ENCODE measurements around the gene SREBF1.

The SREBF1 gene

DNA sequence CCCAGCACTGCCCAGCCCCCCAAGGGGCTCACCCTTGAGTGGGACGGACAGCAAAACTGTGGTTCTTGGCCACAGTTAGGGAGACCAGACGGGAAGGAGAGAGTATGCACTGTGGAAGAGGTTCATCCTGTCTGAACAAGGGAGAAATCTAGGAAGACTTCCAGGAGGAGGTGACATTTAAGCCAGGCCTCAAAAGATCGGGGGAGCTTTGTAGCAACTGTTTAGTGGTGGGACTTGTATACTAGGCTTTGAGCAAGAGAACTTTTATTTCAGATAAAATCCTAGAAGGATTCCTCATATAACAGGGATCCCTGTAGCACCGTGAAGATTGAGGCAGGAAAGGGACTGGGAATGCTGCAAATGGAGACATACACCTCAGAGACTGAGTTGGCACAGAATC, 30.8 kb downstream of the SREBF1 start:
- Histone ChIP-seq H3K9ac (ENCODE audit: low read depth in 1 of 2, low read length in 2 of 2) (no peak overlapping the region), H3K9me3 (ENCODE audit: control insufficient read depth in 2 of 2, low read length in 2 of 2) (no peaks in the 10 kb centered on the region), H3K36me3 (ENCODE audit: control insufficient read depth in 2 of 2, insufficient read depth in 2 of 2, low read length in 2 of 2) (peaks cover 5 to 23% of the 10 kb centered on the region in 2 donors), H3K27ac (ENCODE audit: low read depth in 2 of 2, low read length in 2 of 2) (no peak overlapping the region), H3K4me1 (ENCODE audit: control insufficient read depth in 2 of 2, insufficient read depth in 2 of 2, low read length in 2 of 2) (peaks cover 0 to 3% of the 10 kb centered on the region in 2 donors), H3K27me3 (ENCODE audit: control insufficient read depth in 2 of 2, insufficient read depth in 2 of 2, low read length in 2 of 2) (no peaks in the 10 kb centered on the region), H3K4me3 (ENCODE audit: low read length in 2 of 2) (no peak overlapping the region)

DNA sequence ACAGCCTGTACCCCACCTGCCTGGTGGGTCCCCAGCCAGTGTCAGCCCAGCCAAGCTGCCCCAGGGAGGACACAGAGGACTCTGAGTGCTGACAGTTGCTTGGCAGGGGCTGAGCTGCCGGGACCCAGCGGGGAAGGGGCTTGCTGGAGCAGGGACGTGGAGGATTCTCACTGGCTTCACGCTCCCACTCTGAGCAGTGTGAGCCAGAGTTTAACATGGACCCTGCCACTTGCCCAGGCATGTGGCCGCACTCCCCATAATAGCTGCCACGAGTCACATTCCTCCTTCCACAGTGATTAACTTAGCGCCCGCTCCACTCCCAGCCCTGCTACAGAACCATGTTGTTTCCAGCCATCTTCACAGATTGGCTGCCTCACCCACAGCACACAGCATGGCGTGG, 31.2 kb downstream of the SREBF1 start:
- peaks cover 5 to 18% of the 10 kb centered on the region in 2 donors for H3K36me3 ChIP-seq (ENCODE audit: control insufficient read depth in 2 of 2, insufficient read depth in 2 of 2, low read length in 2 of 2)
- no peaks in the 10 kb centered on the region for H3K4me1 ChIP-seq (ENCODE audit: control insufficient read depth in 2 of 2, insufficient read depth in 2 of 2, low read length in 2 of 2)
- H3K9ac ChIP-seq (ENCODE audit: low read depth in 1 of 2, low read length in 2 of 2), result no peak overlapping the region
- H3K4me3 ChIP-seq (ENCODE audit: low read length in 2 of 2), result no peak overlapping the region
- H3K27me3 ChIP-seq (ENCODE audit: control insufficient read depth in 2 of 2, insufficient read depth in 2 of 2, low read length in 2 of 2), result no peaks in the 10 kb centered on the region
- no peaks in the 10 kb centered on the region for H3K9me3 ChIP-seq (ENCODE audit: control insufficient read depth in 2 of 2, low read length in 2 of 2)
- H3K27ac ChIP-seq (ENCODE audit: low read depth in 2 of 2, low read length in 2 of 2), result no peak overlapping the region

DNA sequence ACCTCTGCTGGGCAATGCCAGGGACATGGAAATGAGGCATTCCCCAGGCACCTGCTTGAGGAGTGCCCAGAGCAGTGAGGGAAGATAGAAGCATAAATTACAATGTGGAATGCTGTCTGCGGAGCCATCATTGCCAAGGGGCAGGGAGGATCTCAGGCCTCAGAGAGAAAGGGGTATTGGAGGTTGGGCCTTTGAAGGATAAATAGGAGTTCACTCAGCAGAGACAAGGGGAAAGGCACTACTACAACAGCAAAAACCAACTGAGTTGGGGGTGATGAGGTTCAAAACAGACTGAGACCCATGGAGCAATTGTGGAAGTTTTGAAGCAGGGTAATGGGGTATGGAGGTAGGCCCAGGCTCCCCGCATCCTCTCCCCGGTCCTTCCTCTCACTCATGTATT, 32.8 kb downstream of the SREBF1 start:
- no peak overlapping the region for H3K9ac ChIP-seq (ENCODE audit: low read depth in 1 of 2, low read length in 2 of 2)

DNA sequence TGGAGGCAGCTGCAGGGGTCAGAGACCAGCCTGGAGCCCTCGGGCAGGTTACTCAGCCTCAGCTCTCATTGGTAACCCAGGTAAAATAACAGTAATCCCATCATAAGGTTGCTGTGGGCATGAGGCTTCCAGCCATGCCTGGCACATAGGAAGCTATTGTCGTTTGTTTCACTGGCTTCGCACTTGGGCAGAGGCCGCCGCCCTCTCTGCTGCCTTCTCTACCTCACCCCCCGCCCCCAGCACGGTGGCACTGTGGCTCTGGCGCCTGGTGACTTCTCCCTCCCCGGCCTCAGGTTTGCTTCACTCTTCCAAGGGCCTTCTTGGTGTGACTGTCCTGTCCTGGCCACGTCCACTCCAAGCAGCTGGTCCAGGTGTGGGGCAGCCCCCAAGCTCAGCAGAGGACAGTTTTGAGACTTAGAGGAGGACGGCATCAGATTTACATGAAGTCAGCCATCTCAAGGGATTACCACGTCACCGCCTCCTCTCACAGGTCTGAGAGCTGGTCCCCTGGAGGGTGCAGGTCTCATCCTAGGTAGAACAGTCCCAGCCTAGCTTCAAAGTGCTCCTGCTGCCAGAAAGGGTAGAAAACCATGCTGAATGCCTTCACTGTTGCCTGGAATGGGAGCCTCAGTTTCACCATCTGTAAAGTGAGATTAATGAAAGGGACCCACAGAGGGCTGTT, 34.8 kb downstream of the SREBF1 start:
- H3K4me3 ChIP-seq (ENCODE audit: low read length in 2 of 2), result no peak overlapping the region
- no peak overlapping the region for H3K9ac ChIP-seq (ENCODE audit: low read depth in 1 of 2, low read length in 2 of 2)
- no peaks in the 10 kb centered on the region for H3K27me3 ChIP-seq (ENCODE audit: control insufficient read depth in 2 of 2, insufficient read depth in 2 of 2, low read length in 2 of 2)
- H3K4me1 ChIP-seq (ENCODE audit: control insufficient read depth in 2 of 2, insufficient read depth in 2 of 2, low read length in 2 of 2), result no peaks in the 10 kb centered on the region
- peaks cover 11 to 20% of the 10 kb centered on the region in 2 donors for H3K36me3 ChIP-seq (ENCODE audit: control insufficient read depth in 2 of 2, insufficient read depth in 2 of 2, low read length in 2 of 2)
- H3K9me3 ChIP-seq (ENCODE audit: control insufficient read depth in 2 of 2, low read length in 2 of 2), result no peaks in the 10 kb centered on the region
- no peak overlapping the region for H3K27ac ChIP-seq (ENCODE audit: low read depth in 2 of 2, low read length in 2 of 2)

More for the DNA sequence above, 32.8 kb downstream of the SREBF1 start:
- H3K4me3 ChIP-seq (ENCODE audit: low read length in 2 of 2), result no peak overlapping the region
- no peaks in the 10 kb centered on the region for H3K9me3 ChIP-seq (ENCODE audit: control insufficient read depth in 2 of 2, low read length in 2 of 2)
- H3K27ac ChIP-seq (ENCODE audit: low read depth in 2 of 2, low read length in 2 of 2), result no peak overlapping the region
- no peaks in the 10 kb centered on the region for H3K4me1 ChIP-seq (ENCODE audit: control insufficient read depth in 2 of 2, insufficient read depth in 2 of 2, low read length in 2 of 2)
- H3K27me3 ChIP-seq (ENCODE audit: control insufficient read depth in 2 of 2, insufficient read depth in 2 of 2, low read length in 2 of 2), result no peaks in the 10 kb centered on the region
- H3K36me3 ChIP-seq (ENCODE audit: control insufficient read depth in 2 of 2, insufficient read depth in 2 of 2, low read length in 2 of 2), result peaks cover 5 to 16% of the 10 kb centered on the region in 2 donors

DNA sequence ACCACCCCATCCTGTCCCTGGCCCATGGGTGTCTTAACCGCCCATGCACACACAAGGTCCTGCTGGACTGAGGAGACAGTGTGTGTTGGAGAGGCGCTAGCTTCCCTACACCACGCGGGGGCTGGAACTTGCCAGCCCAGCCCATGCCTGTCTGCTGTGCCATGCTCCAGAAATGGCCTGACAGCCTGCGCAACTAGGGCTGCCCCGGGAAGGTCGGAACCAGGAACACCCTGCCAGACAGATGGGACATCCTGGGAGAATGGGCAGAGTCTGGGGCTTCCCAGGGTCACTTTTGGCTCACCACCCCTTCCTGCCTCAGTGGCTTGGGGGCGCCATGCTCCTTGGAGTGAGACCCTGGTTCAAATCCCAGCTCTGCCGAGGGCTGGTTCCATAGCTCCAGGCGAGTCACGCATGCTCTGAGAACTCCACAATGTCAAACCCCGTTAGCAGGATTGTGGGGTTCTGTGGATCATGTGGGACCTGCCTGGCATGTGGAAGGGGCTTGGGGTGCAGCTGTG, 36.2 kb downstream of the SREBF1 start:
- Histone ChIP-seq H3K36me3 (ENCODE audit: control insufficient read depth in 2 of 2, insufficient read depth in 2 of 2, low read length in 2 of 2) (peaks cover 12 to 14% of the 10 kb centered on the region in 2 donors), H3K4me1 (ENCODE audit: control insufficient read depth in 2 of 2, insufficient read depth in 2 of 2, low read length in 2 of 2) (no peaks in the 10 kb centered on the region), H3K4me3 (ENCODE audit: low read length in 2 of 2) (no peak overlapping the region), H3K27ac (ENCODE audit: low read depth in 2 of 2, low read length in 2 of 2) (no peak overlapping the region), H3K9me3 (ENCODE audit: control insufficient read depth in 2 of 2, low read length in 2 of 2) (no peaks in the 10 kb centered on the region), H3K9ac (ENCODE audit: low read depth in 1 of 2, low read length in 2 of 2) (no peak overlapping the region), H3K27me3 (ENCODE audit: control insufficient read depth in 2 of 2, insufficient read depth in 2 of 2, low read length in 2 of 2) (no peaks in the 10 kb centered on the region)

DNA sequence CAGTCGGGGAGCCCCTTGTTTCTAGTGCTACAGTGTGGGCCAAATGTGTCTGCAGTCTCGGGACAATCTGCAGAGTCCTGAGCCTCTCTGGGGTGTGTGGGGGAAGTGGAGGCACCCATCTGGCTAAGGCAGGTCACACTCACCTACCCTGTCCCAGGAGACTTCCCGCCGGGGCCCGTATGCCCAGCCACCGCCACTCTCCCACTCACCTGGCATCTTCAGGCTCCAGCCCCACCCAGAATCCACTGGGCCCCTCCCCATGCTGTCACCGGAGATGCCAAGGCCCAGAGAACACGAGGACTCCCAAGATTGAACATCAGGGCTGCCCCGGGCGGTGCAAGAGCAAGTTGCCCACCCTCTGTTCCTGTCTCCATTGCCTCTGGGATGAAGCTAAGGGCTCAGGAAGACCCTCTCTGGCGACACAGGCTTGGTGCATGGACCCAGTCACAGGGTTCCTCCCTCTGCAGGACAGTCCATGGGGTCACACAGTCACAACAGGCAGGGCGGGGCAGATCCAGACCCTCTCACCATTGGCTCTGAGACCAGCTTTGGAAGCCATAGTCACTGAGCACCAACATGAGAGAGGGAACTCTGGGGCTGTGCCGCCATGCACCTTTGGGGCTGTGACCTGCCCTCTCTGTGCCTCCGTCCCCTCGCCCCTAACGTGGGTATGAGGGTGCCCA, 38.1 kb downstream of the SREBF1 start:
- H3K9me3 ChIP-seq (ENCODE audit: control insufficient read depth in 2 of 2, low read length in 2 of 2), result no peaks in the 10 kb centered on the region
- no peaks in the 10 kb centered on the region for H3K27me3 ChIP-seq (ENCODE audit: control insufficient read depth in 2 of 2, insufficient read depth in 2 of 2, low read length in 2 of 2)
- H3K27ac ChIP-seq (ENCODE audit: low read depth in 2 of 2, low read length in 2 of 2), result no peak overlapping the region
- H3K4me1 ChIP-seq (ENCODE audit: control insufficient read depth in 2 of 2, insufficient read depth in 2 of 2, low read length in 2 of 2), result no peaks in the 10 kb centered on the region
- H3K9ac ChIP-seq (ENCODE audit: low read depth in 1 of 2, low read length in 2 of 2), result no peak overlapping the region
- no peak overlapping the region for H3K4me3 ChIP-seq (ENCODE audit: low read length in 2 of 2)
- peaks cover 17 to 26% of the 10 kb centered on the region in 2 donors for H3K36me3 ChIP-seq (ENCODE audit: control insufficient read depth in 2 of 2, insufficient read depth in 2 of 2, low read length in 2 of 2)

DNA sequence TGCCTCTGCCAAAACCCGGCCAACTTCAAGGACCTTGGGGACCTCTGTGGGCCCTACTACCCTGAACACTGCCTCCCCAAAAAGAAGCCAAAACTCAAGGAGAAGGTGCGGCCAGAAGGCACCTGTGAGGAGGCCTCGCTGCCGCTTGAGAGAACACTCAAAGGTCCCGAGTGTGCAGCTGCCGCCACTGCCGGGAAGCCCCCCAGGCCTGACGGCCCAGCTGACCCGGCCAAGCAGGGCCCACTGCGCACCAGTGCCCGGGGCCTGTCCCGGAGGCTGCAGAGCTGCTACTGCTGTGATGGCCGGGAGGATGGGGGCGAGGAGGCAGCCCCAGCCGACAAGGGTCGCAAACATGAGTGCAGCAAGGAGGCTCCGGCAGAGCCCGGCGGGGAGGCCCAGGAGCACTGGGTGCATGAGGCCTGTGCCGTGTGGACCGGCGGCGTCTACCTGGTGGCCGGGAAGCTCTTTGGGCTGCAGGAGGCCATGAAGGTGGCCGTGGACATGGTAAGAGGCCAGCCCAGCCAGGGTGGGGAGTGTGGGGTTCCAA, 38.7 kb downstream of the SREBF1 start:
- peaks cover 14 to 23% of the 10 kb centered on the region in 2 donors for H3K36me3 ChIP-seq (ENCODE audit: control insufficient read depth in 2 of 2, insufficient read depth in 2 of 2, low read length in 2 of 2)
- no peaks in the 10 kb centered on the region for H3K27me3 ChIP-seq (ENCODE audit: control insufficient read depth in 2 of 2, insufficient read depth in 2 of 2, low read length in 2 of 2)
- H3K9me3 ChIP-seq (ENCODE audit: control insufficient read depth in 2 of 2, low read length in 2 of 2), result no peaks in the 10 kb centered on the region
- no peak overlapping the region for H3K9ac ChIP-seq (ENCODE audit: low read depth in 1 of 2, low read length in 2 of 2)
- peaks cover 0 to 1% of the 10 kb centered on the region in 2 donors for H3K4me1 ChIP-seq (ENCODE audit: control insufficient read depth in 2 of 2, insufficient read depth in 2 of 2, low read length in 2 of 2)
- no peak overlapping the region for H3K4me3 ChIP-seq (ENCODE audit: low read length in 2 of 2)
- H3K27ac ChIP-seq (ENCODE audit: low read depth in 2 of 2, low read length in 2 of 2), result no peak overlapping the region

DNA sequence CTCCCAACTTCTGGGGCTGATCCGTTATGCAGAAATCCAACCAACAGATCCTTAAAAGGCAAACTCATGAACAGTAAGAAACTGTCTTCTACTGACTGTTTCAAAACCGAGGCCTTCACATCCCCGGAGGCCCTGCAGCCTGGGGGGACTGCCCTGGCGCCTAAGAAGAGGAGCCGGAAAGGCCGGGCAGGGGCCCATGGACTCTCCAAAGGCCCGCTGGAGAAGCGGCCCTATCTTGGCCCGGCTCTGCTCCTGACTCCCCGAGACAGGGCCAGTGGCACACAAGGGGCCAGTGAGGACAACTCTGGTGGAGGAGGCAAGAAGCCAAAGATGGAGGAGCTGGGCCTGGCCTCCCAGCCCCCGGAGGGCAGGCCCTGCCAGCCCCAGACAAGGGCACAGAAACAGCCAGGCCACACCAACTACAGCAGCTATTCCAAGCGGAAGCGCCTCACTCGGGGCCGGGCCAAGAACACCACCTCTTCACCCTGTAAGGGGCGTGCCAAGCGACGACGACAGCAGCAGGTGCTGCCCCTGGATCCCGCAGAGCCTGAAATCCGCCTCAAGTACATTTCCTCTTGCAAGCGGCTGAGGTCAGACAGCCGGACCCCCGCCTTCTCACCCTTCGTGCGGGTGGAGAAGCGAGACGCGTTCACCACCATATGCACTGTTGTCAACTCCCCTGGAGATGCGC, 39.5 kb downstream of the SREBF1 start:
- Histone ChIP-seq H3K9me3 (ENCODE audit: control insufficient read depth in 2 of 2, low read length in 2 of 2) (no peaks in the 10 kb centered on the region), H3K27ac (ENCODE audit: low read depth in 2 of 2, low read length in 2 of 2) (no peak overlapping the region), H3K4me3 (ENCODE audit: low read length in 2 of 2) (no peak overlapping the region), H3K27me3 (ENCODE audit: control insufficient read depth in 2 of 2, insufficient read depth in 2 of 2, low read length in 2 of 2) (no peaks in the 10 kb centered on the region), H3K36me3 (ENCODE audit: control insufficient read depth in 2 of 2, insufficient read depth in 2 of 2, low read length in 2 of 2) (peaks cover 14 to 23% of the 10 kb centered on the region in 2 donors), H3K9ac (ENCODE audit: low read depth in 1 of 2, low read length in 2 of 2) (no peak overlapping the region), H3K4me1 (ENCODE audit: control insufficient read depth in 2 of 2, insufficient read depth in 2 of 2, low read length in 2 of 2) (peaks cover under 1 to 5% of the 10 kb centered on the region in 2 donors)

DNA sequence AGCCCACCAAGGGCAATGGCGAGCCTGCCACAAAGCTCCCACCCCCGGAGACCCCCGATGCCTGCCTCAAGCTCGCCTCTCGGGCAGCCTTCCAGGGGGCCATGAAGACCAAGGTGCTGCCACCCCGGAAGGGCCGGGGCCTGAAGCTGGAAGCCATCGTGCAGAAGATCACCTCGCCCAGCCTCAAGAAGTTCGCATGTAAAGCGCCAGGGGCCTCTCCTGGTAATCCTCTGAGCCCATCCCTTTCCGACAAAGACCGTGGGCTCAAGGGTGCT, 40.1 kb downstream of the SREBF1 start:
- Histone ChIP-seq H3K4me1 (ENCODE audit: control insufficient read depth in 2 of 2, insufficient read depth in 2 of 2, low read length in 2 of 2) (peaks cover 6 to 9% of the 10 kb centered on the region in 2 donors), H3K36me3 (ENCODE audit: control insufficient read depth in 2 of 2, insufficient read depth in 2 of 2, low read length in 2 of 2) (peaks cover 14 to 23% of the 10 kb centered on the region in 2 donors), H3K9ac (ENCODE audit: low read depth in 1 of 2, low read length in 2 of 2) (no peak overlapping the region), H3K9me3 (ENCODE audit: control insufficient read depth in 2 of 2, low read length in 2 of 2) (no peaks in the 10 kb centered on the region), H3K27ac (ENCODE audit: low read depth in 2 of 2, low read length in 2 of 2) (no peak overlapping the region), H3K27me3 (ENCODE audit: control insufficient read depth in 2 of 2, insufficient read depth in 2 of 2, low read length in 2 of 2) (no peaks in the 10 kb centered on the region), H3K4me3 (ENCODE audit: low read length in 2 of 2) (no peak overlapping the region)
